ENCODE data around the gene NUP188.

NUP188 gene

GRCh38 chr9:128947527-128948301 lies at the start of gene NUP188, which contains the start of gene DOLK:
Gene NUP188 (plus strand): TSS chr9:128947699. CDS start chr9:128947720, 21 bp downstream.
Gene DOLK (minus strand): TSS chr9:128947603. CDS start chr9:128947303, 300 bp downstream.
- Mint-ChIP-seq H3K36me3 (ENCODE audit: low read depth) (peaks cover 27% of the 10 kb centered on the region), H3K27me3 (ENCODE audit: low read depth, poor library complexity) (peaks cover 2% of the 10 kb centered on the region)
- no peak for TF ChIP-seq CTCF (IDR thresholded peaks at IDR 0.05)

GRCh38 chr9:128898382-128898781 lies 49.1 kb upstream of the NUP188 start:
- Mint-ChIP-seq H3K9me3 (no peaks in the 10 kb centered on the region), H3K27me3 (ENCODE audit: low read depth, poor library complexity) (no peaks in the 10 kb centered on the region), H3K27ac (peak overlapping the region; percentile 66), H3K36me3 (ENCODE audit: low read depth) (peaks cover 11% of the 10 kb centered on the region), H3K4me1 (peaks cover 22% of the 10 kb centered on the region), H3K4me3 (no peak overlapping the region)
- DNase-seq, result no peak
- TF ChIP-seq CTCF (IDR thresholded peaks at IDR 0.05), result no peak

More at GRCh38 chr9:128947527-128948301, at the start of gene NUP188, which contains the start of gene DOLK:
- no peaks in the 10 kb centered on the region for H3K9me3 Mint-ChIP-seq
- peak; percentile 100 for DNase-seq
- H3K4me1 Mint-ChIP-seq, result peaks cover 30% of the 10 kb centered on the region
- peak within 1 kb of the TSS; percentile 84 for H3K27ac Mint-ChIP-seq
- H3K4me3 Mint-ChIP-seq, result peak within 1 kb of the TSS; percentile 98

GRCh38 chr9:128898845-128899565 lies 48.5 kb upstream of the NUP188 start:
- peak overlapping the region; percentile 89 for H3K27ac Mint-ChIP-seq

GRCh38 chr9:128899566-128900322 lies 47.8 kb upstream of the NUP188 start:
- TF ChIP-seq CTCF (IDR thresholded peaks at IDR 0.05), result no peak
- Mint-ChIP-seq H3K27me3 (ENCODE audit: low read depth, poor library complexity) (no peaks in the 10 kb centered on the region), H3K4me3 (no peak overlapping the region), H3K4me1 (peaks cover 22% of the 10 kb centered on the region), H3K9me3 (no peaks in the 10 kb centered on the region), H3K27ac (peak overlapping the region; percentile 89), H3K36me3 (ENCODE audit: low read depth) (peaks cover 8% of the 10 kb centered on the region)
- no peak for DNase-seq

More at GRCh38 chr9:128898845-128899565, 48.5 kb upstream of the NUP188 start:
- no peaks in the 10 kb centered on the region for H3K27me3 Mint-ChIP-seq (ENCODE audit: low read depth, poor library complexity)
- H3K36me3 Mint-ChIP-seq (ENCODE audit: low read depth), result peaks cover 9% of the 10 kb centered on the region
- H3K9me3 Mint-ChIP-seq, result no peaks in the 10 kb centered on the region
- no peak overlapping the region for H3K4me3 Mint-ChIP-seq
- no peak for TF ChIP-seq CTCF (IDR thresholded peaks at IDR 0.05)
- peaks cover 22% of the 10 kb centered on the region for H3K4me1 Mint-ChIP-seq
- no peak for DNase-seq

GRCh38 chr9:128901379-128901778 lies 46.1 kb upstream of the NUP188 start:
- DNase-seq, result no peak
- H3K36me3 Mint-ChIP-seq (ENCODE audit: low read depth), result peaks cover 4% of the 10 kb centered on the region
- no peak for TF ChIP-seq CTCF (IDR thresholded peaks at IDR 0.05)
- H3K4me3 Mint-ChIP-seq, result no peak overlapping the region
- no peaks in the 10 kb centered on the region for H3K27me3 Mint-ChIP-seq (ENCODE audit: low read depth, poor library complexity)
- no peaks in the 10 kb centered on the region for H3K9me3 Mint-ChIP-seq
- peaks cover 17% of the 10 kb centered on the region for H3K4me1 Mint-ChIP-seq
- H3K27ac Mint-ChIP-seq, result no peak overlapping the region
